ENCODE measurements around the gene TXN.

Gene TXN

DNA sequence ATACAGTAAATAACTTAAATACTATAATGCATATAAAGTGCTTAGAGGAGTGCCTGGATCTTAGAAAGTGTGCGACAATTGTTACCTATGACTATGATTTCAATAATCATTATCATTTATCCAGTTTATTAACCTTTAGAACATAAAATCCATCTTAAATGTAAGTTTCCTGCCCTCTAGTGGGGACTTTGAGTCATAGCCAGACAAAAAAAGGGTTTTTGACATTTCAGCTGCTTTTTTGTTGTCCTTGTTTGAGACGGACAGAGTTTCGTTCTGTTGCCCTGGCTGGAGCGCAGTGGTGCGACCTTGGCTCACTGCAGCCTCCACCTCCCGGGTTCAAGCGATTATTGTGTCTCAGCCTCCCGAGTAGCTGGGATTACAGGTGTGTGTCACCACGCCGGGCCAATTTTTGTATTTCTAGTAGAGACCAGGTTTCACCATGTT, 38.6 kb downstream of the TXN start:
- DNase-seq (ENCODE audit: low read depth) = peak; percentile 76
- no peak overlapping the region for H3K4me3 ChIP-seq (replicated peaks; ENCODE audit: low read depth, low read length)
- TF ChIP-seq, protein P1, sequence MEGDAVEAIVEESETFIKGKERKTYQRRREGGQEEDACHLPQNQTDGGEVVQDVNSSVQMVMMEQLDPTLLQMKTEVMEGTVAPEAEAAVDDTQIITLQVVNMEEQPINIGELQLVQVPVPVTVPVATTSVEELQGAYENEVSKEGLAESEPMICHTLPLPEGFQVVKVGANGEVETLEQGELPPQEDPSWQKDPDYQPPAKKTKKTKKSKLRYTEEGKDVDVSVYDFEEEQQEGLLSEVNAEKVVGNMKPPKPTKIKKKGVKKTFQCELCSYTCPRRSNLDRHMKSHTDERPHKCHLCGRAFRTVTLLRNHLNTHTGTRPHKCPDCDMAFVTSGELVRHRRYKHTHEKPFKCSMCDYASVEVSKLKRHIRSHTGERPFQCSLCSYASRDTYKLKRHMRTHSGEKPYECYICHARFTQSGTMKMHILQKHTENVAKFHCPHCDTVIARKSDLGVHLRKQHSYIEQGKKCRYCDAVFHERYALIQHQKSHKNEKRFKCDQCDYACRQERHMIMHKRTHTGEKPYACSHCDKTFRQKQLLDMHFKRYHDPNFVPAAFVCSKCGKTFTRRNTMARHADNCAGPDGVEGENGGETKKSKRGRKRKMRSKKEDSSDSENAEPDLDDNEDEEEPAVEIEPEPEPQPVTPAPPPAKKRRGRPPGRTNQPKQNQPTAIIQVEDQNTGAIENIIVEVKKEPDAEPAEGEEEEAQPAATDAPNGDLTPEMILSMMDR (IDR thresholded peaks at IDR 0.05; ENCODE audit: low read length, missing control alignments) = peak; percentile 78

DNA sequence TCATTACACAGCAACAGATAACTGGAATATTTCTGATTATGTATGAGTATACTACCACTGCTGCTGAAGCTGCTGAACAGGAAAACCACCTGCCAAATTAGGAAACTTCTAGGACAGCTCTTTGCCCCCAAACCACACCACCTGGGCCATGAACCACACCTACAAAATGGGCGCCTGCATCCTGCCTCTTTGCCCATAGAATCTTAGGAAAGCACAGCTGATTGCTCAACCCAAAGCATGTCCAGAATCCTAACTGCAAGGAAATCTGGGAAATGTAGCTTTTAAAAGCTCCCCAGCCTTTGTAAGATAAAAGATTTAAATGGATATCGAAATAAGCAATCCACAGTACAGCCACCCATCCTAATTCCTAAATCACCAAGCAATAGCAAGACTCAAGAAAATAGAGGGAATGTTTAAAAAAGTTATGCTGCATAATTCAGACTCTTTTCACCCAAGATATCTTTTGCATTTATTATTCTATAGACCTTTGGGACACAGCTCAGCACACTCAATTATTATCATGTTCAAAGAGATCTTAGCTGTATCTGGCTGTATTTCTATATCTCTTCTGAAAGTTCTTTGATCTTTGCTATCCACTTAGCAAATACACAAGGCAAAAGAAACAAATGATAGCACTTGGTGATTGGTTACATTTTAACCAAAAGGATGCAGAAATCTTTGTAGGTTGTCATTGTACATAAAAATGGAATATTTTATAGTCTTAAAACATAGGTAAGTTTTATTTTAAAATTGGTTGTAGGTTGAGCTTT, 41.5 kb downstream of the TXN start:
- TF ChIP-seq, protein P1 (IDR thresholded peaks at IDR 0.05; ENCODE audit: low read length, missing control alignments) = no peak
- no peak overlapping the region for H3K4me3 ChIP-seq (replicated peaks; ENCODE audit: low read depth, low read length)
- DNase-seq (ENCODE audit: low read depth) = no peak

DNA sequence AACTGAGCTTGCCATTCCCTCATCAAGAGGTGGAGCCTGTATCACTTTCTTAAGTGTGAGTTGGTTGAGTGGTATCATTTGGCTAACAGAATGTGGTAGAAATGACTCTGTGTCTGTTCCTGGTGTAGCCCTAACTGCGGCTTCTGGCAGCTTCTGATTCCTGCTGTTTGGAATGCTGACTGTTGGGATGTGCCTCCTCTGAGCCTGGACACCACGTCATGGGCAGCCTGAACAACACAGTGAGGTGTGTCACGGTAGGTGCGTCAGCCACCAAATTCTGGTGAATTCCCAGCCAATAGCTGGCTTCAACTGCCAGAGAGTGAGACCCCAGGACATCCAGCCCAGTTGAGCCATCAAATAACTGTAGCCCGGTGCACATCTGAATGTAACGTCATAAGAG, 42.2 kb downstream of the TXN start:
- H3K4me3 ChIP-seq (replicated peaks; ENCODE audit: low read depth, low read length) = no peak overlapping the region
- no peak for DNase-seq (ENCODE audit: low read depth)
- TF ChIP-seq, protein P1 (IDR thresholded peaks at IDR 0.05; ENCODE audit: low read length, missing control alignments) = no peak

DNA sequence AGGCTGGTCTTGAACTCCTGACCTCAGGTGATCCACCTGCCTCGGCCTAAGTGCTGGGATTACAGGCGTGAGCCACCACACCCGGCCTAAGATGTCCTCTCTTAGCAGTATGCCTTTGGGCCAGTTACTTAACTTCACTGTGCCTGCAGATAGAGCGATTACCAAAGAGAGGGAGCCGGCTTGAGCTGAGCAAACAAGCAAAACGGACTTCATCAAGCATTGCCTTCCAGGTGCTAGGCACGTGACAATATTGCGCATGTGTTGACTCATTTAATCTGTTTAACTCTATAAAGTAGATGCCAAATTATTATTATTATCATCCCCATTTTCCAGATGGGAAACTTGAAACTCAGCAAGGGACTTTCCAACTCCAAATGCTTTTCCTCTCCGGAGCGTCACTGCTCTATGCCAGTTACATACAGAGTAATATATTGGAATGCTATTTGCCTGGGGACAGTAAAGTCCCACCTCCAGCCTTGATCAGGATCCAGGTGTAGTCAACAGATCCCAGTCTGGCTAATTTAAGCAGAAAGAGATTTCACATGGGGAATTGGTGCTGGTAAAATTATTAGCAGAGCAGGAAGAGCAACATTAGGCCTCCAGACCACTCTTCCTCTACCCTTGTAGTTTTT, 42.8 kb downstream of the TXN start:
- TF ChIP-seq, protein P1 (IDR thresholded peaks at IDR 0.05; ENCODE audit: low read length, missing control alignments) = no peak
- no peak for DNase-seq (ENCODE audit: low read depth)
- H3K4me3 ChIP-seq (replicated peaks; ENCODE audit: low read depth, low read length) = no peak overlapping the region

DNA sequence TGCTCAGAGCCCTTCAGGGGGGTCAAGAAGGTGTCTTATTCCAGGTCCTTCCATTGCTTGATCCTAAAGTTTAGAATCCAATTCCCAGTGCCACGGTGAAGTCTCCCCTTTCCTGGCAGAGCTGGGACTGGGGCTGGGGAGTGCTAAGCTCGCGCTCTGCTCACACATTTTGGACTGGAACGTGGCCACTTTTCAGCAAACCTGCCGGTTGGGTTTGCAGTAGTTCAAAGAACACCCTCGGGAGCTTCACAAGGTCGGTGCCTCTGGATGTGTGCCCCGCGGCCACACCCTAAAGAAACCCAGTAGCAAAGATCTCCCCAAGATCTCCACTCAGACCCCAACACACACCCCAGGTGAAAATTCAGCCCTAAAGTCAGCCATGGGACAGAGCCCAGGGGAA, 48.3 kb downstream of the TXN start, which contains the start of gene C9orf152:
C9orf152 (minus strand) TSS at position 129 of the 400 bp plus-strand sequence. CDS start 580 bp downstream, outside the sequence.
- H3K4me3 ChIP-seq (replicated peaks; ENCODE audit: low read depth, low read length) = no peak within 1 kb of the TSS
- TF ChIP-seq, protein P1 (IDR thresholded peaks at IDR 0.05; ENCODE audit: low read length, missing control alignments) = no peak
- no peak for DNase-seq (ENCODE audit: low read depth)

DNA sequence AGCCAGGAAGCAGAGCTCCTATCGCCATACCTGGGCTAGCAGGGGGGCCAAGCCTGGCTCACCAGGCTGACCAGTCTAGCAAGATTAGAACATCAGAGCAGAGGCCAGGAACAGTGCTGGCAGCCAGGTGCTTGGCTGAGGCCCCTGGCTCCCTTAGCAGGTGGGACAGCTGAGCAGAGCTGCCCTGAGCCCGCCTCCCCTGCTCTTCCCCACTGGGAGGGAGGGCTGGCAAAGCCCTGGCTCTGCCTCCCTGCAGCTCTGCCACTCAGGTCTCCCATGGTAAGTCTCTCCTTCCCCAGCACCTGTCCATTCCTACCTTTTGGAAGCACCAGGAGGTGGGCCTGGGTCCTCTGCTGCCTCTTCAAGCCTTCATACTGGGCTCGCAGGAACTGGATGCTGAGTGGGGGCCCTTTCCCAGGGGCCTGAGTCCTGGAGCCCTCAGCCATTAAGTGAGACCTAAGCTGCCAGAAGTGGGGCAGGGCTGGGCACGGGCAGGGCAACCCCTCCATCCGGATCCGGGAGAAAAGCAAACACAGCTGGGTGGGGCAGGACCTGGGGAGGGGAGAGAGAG, 49.2 kb downstream of the TXN start:
- no peak for DNase-seq (ENCODE audit: low read depth)
- TF ChIP-seq, protein P1 (IDR thresholded peaks at IDR 0.05; ENCODE audit: low read length, missing control alignments) = no peak
- no peak overlapping the region for H3K4me3 ChIP-seq (replicated peaks; ENCODE audit: low read depth, low read length)

Data from fibroblast of pulmonary artery (primary cell).